Hepatic stellate cell (primary cell): Measurements from ENCODE around the gene WASF2.

Experiments used
- DNase-seq: peaks from one replicate; pipeline ENCODE4 v3.0.0; 2011; ENCODE audit warnings: low spot score

The WASF2 gene

DNA sequence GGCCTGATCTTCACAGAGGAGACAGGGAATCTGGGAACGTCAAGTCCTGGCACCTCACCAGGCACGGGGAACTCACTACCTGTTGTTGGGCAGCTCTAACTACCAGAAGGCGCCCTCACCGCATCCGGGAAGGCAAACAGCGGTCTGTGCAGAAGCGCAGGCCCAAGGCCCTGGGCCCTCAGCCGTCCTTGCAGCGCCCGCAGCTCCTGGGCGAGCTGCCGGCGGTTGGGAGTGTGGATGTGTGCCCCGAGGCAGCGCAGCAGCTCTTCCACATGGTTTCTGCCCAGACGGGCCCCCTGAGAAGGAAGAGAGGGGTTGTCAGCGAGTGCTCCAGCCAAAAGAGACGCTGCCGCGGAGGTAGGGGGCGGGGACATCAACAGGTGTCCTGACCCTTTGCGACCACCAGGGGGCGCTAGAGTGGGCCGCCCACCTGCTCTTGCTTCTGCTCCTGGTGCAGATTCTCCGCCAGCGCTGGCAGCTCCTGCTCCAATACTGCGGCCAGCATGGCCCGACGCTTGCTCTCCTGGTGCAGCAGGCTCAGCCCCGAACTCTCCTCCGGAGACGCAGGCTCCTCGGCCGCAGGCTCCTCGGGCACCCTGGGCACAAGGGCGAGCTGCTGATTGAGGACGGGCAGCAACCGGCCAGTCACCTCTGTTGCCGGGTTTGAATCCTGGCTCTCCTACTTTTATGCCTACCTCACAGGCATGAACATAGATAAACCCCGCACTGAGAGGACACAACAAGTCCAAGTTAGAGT, 132.5 kb downstream of the WASF2 start:
- DNase-seq = peak; percentile 81

DNA sequence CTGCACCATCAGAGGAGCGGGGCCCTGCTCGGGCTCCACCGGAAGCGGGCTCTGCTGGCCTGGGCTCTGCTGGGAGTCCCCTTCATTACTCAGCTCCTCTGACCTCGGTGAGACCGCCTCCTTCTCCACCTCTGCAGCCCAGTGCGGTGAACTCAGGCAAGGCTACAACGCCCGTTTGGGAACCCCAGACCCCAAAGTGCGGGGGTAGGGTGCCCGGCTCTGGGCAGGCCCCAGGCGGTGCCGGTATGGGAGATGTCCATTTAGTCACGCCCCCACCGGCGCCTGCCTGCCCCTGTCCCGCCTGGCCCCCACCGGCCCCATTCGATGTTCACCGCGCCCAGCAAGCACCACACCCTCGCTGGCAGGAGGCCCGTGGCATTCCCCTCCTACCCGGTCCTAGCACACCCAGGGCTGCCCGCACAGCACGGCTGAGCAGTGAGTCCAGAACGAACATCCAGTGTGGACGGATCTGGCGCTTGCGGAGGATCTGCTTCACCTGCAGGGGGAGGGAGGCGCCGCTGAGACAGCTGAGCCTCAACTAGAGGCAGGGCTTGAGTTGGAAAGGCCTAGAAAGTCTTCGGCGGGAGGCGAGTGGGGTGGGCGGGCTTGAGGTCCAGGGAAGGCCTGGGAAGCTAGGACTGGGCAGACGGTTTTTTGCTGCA, 133.2 kb downstream of the WASF2 start:
- DNase-seq = no peak

DNA sequence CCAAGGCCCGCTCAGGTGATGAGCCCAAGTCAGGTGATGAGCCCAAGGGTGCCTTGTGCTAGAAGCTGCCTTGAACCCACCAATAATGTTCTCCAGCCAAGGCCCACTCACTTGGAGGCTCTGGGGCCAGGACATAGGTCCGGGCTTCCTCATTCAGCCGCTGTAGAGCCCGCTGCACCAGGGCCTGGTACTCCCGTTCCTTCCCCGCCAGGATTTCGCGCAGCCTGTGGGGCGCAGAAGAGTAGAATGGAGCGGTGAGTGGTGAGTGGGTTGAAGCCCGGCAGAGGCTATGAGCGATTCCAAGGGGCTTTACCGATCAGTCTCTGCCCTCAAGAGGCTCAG, 133.7 kb downstream of the WASF2 start:
- no peak for DNase-seq

DNA sequence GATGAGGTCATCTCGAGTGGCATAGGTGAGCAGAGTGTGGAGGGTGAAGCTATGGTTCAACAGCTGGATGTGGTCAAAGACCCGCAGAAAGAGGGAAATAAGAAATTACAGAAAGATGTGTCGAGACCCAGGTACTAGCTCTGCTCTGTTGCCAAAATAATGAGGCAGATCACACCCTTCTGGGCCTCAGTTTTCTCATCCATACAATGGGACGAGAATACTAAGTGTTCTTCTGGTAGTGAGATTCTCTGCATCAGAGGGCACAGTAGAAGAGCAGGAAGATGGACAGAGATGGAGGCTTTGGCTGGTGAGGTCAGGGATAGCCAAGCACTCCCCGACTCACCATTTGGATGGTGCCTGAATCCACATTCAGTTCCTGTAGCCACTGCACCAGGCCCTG, 134.3 kb downstream of the WASF2 start:
- DNase-seq = no peak
